RWPE1 (cell line): ENCODE data around the gene CASZ1.

Experiments used
- CTCF ChIA-PET: fragments of 350-600 bp; sonication (Branson Sonifier 250); formaldehyde crosslinking; extraction: SDS; loops from one replicate; lab custom pipeline; 2021; lab: Yijun Ruan, JAX
- POLR2A ChIA-PET: fragments of 400-600 bp; formaldehyde crosslinking; extraction: SDS; loops from one replicate; lab custom pipeline; 2020; ENCODE audit warnings: antibody characterized with exemption; ENCODE audit not compliant: low non-redundant PET; lab: Yijun Ruan, JAX
- DNase-seq: peaks from one replicate; pipeline ENCODE4 v3.0.0; 2012; ENCODE audit warnings: low spot score
- H3K27ac ChIP-seq: fragments of 450-650 bp; 2 replicates; pipeline ENCODE4 v1.5.1; 2017
- TF ChIP-seq, protein P1 (sequence below): fragments of 450-650 bp; conservative IDR thresholded peaks from 2 replicates; pipeline ENCODE4 v1.5.1; 2017; ENCODE audit warnings: low read depth, mild to moderate bottlenecking

The CASZ1 gene

DNA sequence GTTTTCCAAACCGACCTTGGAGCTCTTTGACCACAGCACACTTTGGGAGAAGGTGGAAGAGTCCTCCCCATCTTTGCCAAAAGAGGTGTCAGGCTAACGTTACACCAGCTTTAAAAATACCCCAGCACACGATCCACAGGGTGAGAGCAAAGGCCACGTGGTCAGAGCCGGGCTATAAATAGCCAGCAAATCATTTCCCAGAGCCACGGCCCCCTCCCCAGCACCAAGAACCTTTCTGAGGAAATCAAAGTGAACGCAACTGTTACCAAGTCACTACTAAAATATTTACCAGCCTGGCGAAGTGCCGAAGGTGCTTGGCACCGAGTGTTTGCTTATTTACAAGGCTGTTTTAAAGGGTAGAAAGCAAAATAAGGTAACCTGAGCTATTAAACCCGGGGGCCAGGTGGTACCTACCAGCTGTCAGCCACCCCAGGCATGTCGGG lies 72.4 kb downstream of the CASZ1 start:
- DNase-seq = peak; percentile 53
- ChIA-PET POLR2A (no interaction called here), CTCF (interaction anchor here (0.5 to 1.2 kb wide), 4 partner anchors 26 to 313 kb away, joined by 3 to 4 read pairs (median 3); no protein-coding TSS in a partner anchor)
- peak overlapping the region; percentile 49 for H3K27ac ChIP-seq
- TF ChIP-seq, protein P1, sequence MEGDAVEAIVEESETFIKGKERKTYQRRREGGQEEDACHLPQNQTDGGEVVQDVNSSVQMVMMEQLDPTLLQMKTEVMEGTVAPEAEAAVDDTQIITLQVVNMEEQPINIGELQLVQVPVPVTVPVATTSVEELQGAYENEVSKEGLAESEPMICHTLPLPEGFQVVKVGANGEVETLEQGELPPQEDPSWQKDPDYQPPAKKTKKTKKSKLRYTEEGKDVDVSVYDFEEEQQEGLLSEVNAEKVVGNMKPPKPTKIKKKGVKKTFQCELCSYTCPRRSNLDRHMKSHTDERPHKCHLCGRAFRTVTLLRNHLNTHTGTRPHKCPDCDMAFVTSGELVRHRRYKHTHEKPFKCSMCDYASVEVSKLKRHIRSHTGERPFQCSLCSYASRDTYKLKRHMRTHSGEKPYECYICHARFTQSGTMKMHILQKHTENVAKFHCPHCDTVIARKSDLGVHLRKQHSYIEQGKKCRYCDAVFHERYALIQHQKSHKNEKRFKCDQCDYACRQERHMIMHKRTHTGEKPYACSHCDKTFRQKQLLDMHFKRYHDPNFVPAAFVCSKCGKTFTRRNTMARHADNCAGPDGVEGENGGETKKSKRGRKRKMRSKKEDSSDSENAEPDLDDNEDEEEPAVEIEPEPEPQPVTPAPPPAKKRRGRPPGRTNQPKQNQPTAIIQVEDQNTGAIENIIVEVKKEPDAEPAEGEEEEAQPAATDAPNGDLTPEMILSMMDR = no peak

DNA sequence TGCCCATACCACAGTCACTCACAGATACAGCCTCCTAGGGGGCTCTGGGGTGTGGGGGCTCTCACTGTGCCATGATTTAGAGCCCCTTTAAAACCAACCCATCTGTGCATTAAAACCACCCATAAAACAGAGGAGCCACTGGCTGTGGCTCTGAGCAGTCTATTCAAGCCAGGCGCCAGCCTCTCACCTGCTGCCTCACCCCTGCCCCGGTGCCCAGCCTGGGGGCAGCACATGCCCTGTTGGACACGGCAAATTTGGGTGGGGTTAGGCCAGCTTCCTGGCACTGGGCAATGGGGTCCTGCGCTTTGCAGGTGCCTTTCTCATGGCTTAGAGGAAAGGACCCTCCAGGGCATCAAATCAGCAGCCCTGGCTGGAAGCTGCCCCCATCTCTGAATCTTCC lies 73.1 kb downstream of the CASZ1 start:
- ChIA-PET CTCF (interaction anchor here (0.5 to 1.2 kb wide), 3 partner anchors 26 to 219 kb away, joined by 3 read pairs; no protein-coding TSS in a partner anchor), POLR2A (no interaction called here)
- no peak overlapping the region for H3K27ac ChIP-seq
- TF ChIP-seq, protein P1 = no peak
- no peak for DNase-seq

DNA sequence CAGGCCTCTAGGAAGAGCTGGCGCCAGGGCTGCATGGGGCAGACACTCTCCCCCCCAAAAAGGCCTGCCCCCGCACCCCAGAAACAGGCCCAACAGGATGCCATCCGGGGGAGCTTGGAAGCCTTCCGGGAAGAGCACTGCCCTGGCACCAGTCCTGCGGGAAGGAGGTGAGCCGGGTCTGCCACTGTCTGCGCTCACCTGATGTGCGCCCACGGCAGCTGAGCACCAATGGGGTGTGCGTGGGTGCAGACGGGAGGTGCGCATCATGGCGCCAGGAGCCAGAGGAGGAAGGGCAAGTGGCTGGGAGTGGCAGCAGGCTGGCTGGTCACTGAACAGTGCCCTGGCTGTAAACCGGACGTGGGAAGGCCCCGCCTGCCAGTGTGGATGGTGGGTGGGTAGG lies 73.6 kb downstream of the CASZ1 start:
- POLR2A ChIA-PET = no interaction called here
- no peak overlapping the region for H3K27ac ChIP-seq
- DNase-seq = no peak

DNA sequence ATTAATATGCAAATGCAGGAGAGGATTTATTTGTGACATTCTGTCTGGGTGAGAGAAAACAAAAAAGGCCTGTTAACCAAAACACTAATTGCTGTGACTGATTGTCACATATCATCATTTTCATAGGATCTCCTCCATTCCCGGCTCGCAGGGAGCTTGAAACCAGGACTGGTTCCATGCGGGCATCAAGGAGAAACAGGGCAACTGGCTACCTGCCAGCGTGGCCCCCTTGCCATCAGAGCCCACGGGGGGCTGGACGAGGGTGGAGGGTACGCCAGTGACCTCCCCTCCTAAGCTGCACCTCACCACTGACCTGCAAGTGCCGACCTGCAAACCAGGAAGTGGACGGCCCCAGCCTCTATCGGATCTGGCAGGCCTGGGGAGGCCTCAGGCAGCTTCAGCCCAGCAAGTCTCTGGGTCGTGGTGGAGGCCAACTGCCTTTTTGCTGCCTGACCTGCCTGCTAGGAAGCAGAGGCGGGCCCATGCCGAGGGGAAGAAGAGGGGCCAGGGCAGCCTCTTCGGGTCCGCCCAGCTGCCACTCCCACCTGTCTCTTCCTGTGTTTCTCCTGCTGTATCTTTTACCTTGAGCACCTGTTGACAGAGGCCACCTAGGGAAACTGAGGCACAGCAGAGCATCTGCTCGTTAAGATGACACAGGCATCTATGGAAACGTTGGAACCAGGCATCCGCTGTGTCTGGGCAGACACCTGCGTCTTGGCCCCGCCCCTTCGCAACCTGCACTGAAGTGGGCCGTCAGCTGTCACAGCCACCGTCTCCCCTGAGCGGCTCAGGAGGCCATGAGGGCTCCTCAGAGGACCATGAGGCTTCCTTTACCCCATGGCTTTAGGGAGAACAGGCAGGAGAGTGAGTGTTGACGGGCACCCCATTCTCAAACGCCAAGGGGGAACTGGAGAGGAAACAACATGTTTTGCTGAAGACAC lies 74.8 kb downstream of the CASZ1 start:
- TF ChIP-seq, protein P1 = no peak
- ChIA-PET CTCF (interaction anchor here (0.6 kb wide), 1 partner anchor 36 kb away, joined by 4 read pairs; no protein-coding TSS in a partner anchor), POLR2A (no interaction called here)
- H3K27ac ChIP-seq = no peak overlapping the region
- no peak for DNase-seq

More for the DNA sequence above, 73.6 kb downstream of the CASZ1 start:
- CTCF ChIA-PET = no interaction called here
- TF ChIP-seq, protein P1 = no peak

DNA sequence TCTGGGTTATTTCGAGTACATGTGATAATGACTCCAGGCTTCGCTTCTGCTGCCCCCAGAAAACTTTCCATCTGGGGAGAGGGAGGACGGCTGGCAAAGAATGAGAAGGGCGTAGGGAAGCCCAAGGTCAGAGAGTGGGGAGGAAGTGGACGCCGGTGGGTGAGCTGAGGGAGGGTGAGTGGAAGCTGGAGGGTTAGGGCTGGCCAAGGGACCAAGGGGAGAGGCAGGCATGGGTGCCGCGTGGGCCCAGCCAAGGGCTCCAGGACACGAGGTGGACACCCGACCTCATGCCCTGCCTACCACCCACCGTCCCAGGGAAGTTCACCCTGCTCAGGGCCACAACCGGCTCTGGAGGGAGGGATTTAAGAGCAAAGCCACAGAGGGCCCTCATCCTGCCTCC lies 75.8 kb downstream of the CASZ1 start:
- ChIA-PET POLR2A (no interaction called here), CTCF (no interaction called here)
- no peak overlapping the region for H3K27ac ChIP-seq
- TF ChIP-seq, protein P1 = no peak
- no peak for DNase-seq

DNA sequence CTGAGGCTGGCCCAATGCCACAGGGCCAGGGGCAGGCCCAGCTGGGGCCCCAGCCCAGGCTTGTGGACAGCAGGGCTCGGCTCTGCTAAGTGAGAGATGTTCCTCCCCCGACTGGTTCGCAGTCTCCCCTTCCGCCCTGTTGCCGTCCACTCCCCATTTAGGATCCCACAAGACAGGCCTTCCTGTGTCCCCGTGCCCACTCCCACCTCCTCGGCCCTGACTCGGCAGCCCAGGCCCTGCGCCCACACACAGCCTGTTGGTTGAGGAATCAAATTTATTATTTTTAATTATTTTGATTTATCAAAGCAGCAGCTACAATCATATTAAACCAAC lies 78.4 kb downstream of the CASZ1 start:
- POLR2A ChIA-PET = no interaction called here

More for the DNA sequence above, 78.4 kb downstream of the CASZ1 start:
- DNase-seq = no peak
- no peak overlapping the region for H3K27ac ChIP-seq
- TF ChIP-seq, protein P1 = no peak
- CTCF ChIA-PET = no interaction called here
